HEK293T (cell line): ENCODE data around the gene PBX2.

Source experiments
- BHLHE40 ChIP-seq: fragments of 450-650 bp; IDR thresholded peaks from 2 replicates; pipeline ENCODE4 v1.6.1; 2016; ENCODE audit warnings: mild to moderate bottlenecking, moderate library complexity, borderline replicate concordance
- CTBP1 ChIP-seq: fragments of 450-650 bp; IDR thresholded peaks from 2 replicates; pipeline ENCODE4 v1.6.1; 2016; ENCODE audit warnings: borderline replicate concordance
- FOXA1 ChIP-seq: fragments of 450-650 bp; IDR thresholded peaks from 2 replicates; pipeline ENCODE4 v1.6.1; 2016; ENCODE audit warnings: mild to moderate bottlenecking
- FOXM1 ChIP-seq: fragments of 450-650 bp; IDR thresholded peaks from 2 replicates; pipeline ENCODE4 v1.6.1; 2017; ENCODE audit warnings: mild to moderate bottlenecking, borderline replicate concordance
- PKNOX1 ChIP-seq: fragments of 450-650 bp; IDR thresholded peaks from 2 replicates; pipeline ENCODE4 v1.6.1; 2016
- SP1 ChIP-seq: fragments of 450-650 bp; IDR thresholded peaks from 2 replicates; pipeline ENCODE4 v1.6.1; 2017
- SUZ12 ChIP-seq: fragments of 450-650 bp; IDR thresholded peaks from 2 replicates; pipeline ENCODE4 v1.6.1; 2016; ENCODE audit warnings: mild to moderate bottlenecking
- TARDBP ChIP-seq: fragments of 450-650 bp; IDR thresholded peaks from 2 replicates; pipeline ENCODE4 v1.6.1; 2016

- TF ChIP-seq TARDBP = no peak
- no peak for TF ChIP-seq SUZ12
- TF ChIP-seq FOXA1 = no peak
- TF ChIP-seq CTBP1 = no peak
- no peak for TF ChIP-seq PKNOX1
- TF ChIP-seq BHLHE40 = no peak
- TF ChIP-seq FOXM1 = no peak
- no peak for TF ChIP-seq SP1
Observed at GRCh38 chr6:32177183-32177787, 12.7 kb downstream of the PBX2 start.
